H9 (cell line): Measurements from ENCODE around the gene ZFAND3. TPM values are rescaled to one million over a fixed set of nuclear protein-coding genes. Genes with fewer than 3 reads are reported as not detected.

Experiments
- DNase-seq: peaks from one replicate; pipeline ENCODE4 v3.0.0-alpha.2; 2017
- H2AFZ ChIP-seq: one replicate; pipeline ENCODE4 v1.6.1; 2013; ENCODE audit warnings: mild to moderate bottlenecking, low read length, control low read depth, moderate library complexity
- H2AK5ac ChIP-seq: 2 replicates; pipeline ENCODE4 v1.6.1; 2013; ENCODE audit warnings: low read length, control low read depth, mixed read lengths; ENCODE audit not compliant: insufficient read length
- H2BK120ac ChIP-seq: one replicate; pipeline ENCODE4 v1.6.1; 2013; ENCODE audit warnings: low read depth, mild to moderate bottlenecking, low read length, control low read depth, inconsistent platforms; ENCODE audit not compliant: poor library complexity, severe bottlenecking
- H2BK12ac ChIP-seq: 2 replicates; pipeline ENCODE4 v1.6.1; 2013; ENCODE audit warnings: low read length, control low read depth, mixed read lengths, low read depth; ENCODE audit not compliant: insufficient read length
- H2BK15ac ChIP-seq: 2 replicates; pipeline ENCODE4 v1.6.1; 2013; ENCODE audit warnings: low read depth, low read length, control low read depth
- H2BK20ac ChIP-seq: one replicate; pipeline ENCODE4 v1.6.1; 2013; ENCODE audit warnings: low read depth, mild to moderate bottlenecking, low read length, control low read depth, inconsistent platforms; ENCODE audit not compliant: poor library complexity, severe bottlenecking
- H2BK5ac ChIP-seq: 2 replicates; pipeline ENCODE4 v1.6.1; 2013; ENCODE audit warnings: low read length, control low read depth, mixed read lengths; ENCODE audit not compliant: insufficient read length
- H3K14ac ChIP-seq: 2 replicates; pipeline ENCODE4 v1.6.1; 2013; ENCODE audit warnings: low read length, control low read depth; ENCODE audit not compliant: insufficient read depth
- H3K18ac ChIP-seq: 2 replicates; pipeline ENCODE4 v1.6.1; 2013; ENCODE audit warnings: low read depth, mild to moderate bottlenecking, mixed read lengths, low read length, control low read depth; ENCODE audit not compliant: insufficient read length
- H3K23ac ChIP-seq: 2 replicates; pipeline ENCODE4 v1.6.1; 2013; ENCODE audit warnings: low read length, control low read depth, mixed read lengths, low read depth; ENCODE audit not compliant: insufficient read length
- H3K23me2 ChIP-seq: 2 replicates; pipeline ENCODE4 v1.6.1; 2013; ENCODE audit warnings: low read depth, mild to moderate bottlenecking, mixed read lengths, low read length, control low read depth; ENCODE audit not compliant: insufficient read length, poor library complexity, severe bottlenecking
- H3K27ac ChIP-seq: 2 replicates; pipeline ENCODE4 v1.5.1; 2013; ENCODE audit warnings: low read length, control low read depth, mixed read lengths, low read depth; ENCODE audit not compliant: insufficient read length
- H3K27me3 ChIP-seq: 2 replicates; pipeline ENCODE4 v1.6.1; 2013; ENCODE audit warnings: low read length, control low read depth, inconsistent platforms; ENCODE audit not compliant: insufficient read depth
- H3K4ac ChIP-seq: 2 replicates; pipeline ENCODE4 v1.6.1; 2013; ENCODE audit warnings: low read depth, mild to moderate bottlenecking, control low read depth, inconsistent platforms, low read length, moderate library complexity
- H3K4me1 ChIP-seq: 2 replicates; pipeline ENCODE4 v1.6.1; 2013; ENCODE audit warnings: low read length, control low read depth, inconsistent platforms; ENCODE audit not compliant: insufficient read depth
- H3K4me2 ChIP-seq: 2 replicates; pipeline ENCODE4 v1.6.1; 2013; ENCODE audit warnings: low read length, control low read depth, mixed read lengths; ENCODE audit not compliant: insufficient read length, insufficient read depth
- H3K56ac ChIP-seq: 2 replicates; pipeline ENCODE4 v1.6.1; 2013; ENCODE audit warnings: low read depth, mild to moderate bottlenecking, mixed read lengths, low read length, control low read depth; ENCODE audit not compliant: insufficient read length
- H3K79me1 ChIP-seq: 2 replicates; pipeline ENCODE4 v1.6.1; 2013; ENCODE audit warnings: low read depth, mild to moderate bottlenecking, moderate library complexity, low read length, control low read depth, inconsistent platforms; ENCODE audit not compliant: insufficient read depth, poor library complexity, severe bottlenecking
- H3K79me2 ChIP-seq: 2 replicates; pipeline ENCODE4 v1.6.1; 2013; ENCODE audit warnings: low read length, control low read depth, inconsistent platforms; ENCODE audit not compliant: insufficient read depth
- H3K9ac ChIP-seq: 2 replicates; pipeline ENCODE4 v1.6.1; 2013; ENCODE audit warnings: low read length, control low read depth, mixed read lengths; ENCODE audit not compliant: insufficient read length; ENCODE audit errors: extremely low read depth
- H3K9me3 ChIP-seq: one replicate; pipeline ENCODE4 v1.6.1; 2013; ENCODE audit warnings: low read depth, low read length, inconsistent platforms; ENCODE audit not compliant: control insufficient read depth
- H3T11ph ChIP-seq: one replicate; pipeline ENCODE4 v1.6.1; 2013; ENCODE audit warnings: mild to moderate bottlenecking, low read length, control low read depth, inconsistent platforms
- H4K20me1 ChIP-seq: one replicate; pipeline ENCODE4 v1.6.1; 2013; ENCODE audit not compliant: control insufficient read depth, insufficient read length, insufficient read depth
- H4K5ac ChIP-seq: 2 replicates; pipeline ENCODE4 v1.6.1; 2013; ENCODE audit warnings: low read depth, mild to moderate bottlenecking, mixed read lengths, low read length, control low read depth; ENCODE audit not compliant: insufficient read length
- H4K8ac ChIP-seq: replicated peaks from 2 replicates; pipeline ENCODE4 v1.6.1; 2013; ENCODE audit warnings: low read length, control low read depth, mixed read lengths, low read depth; ENCODE audit not compliant: insufficient read length
- H4K91ac ChIP-seq: 2 replicates; pipeline ENCODE4 v1.6.1; 2013; ENCODE audit warnings: low read depth, mild to moderate bottlenecking, moderate library complexity, mixed read lengths, low read length, control low read depth; ENCODE audit not compliant: insufficient read length
- H3K27ac Mint-ChIP-seq, 3 experiments: 2 replicates in 2 of 3; 3 replicates in 1 of 3; pipeline ENCODE4 v1.8.0; 2020 to 2021; ENCODE audit warnings: mixed read lengths in 3 of 3, mild to moderate bottlenecking in 1 of 3, moderate library complexity in 1 of 3
- H3K27me3 Mint-ChIP-seq: 2 replicates; pipeline ENCODE4 v1.8.0; 2021; ENCODE audit warnings: low read depth, mild to moderate bottlenecking, moderate library complexity, mixed read lengths
- H3K36me3 Mint-ChIP-seq, 3 experiments: 2 replicates in 2 of 3; 3 replicates in 1 of 3; pipeline ENCODE4 v1.8.0; 2020 to 2021; ENCODE audit warnings: low read depth in 3 of 3, mixed read lengths in 3 of 3; ENCODE audit not compliant: insufficient read depth in 1 of 3
- H3K4me1 Mint-ChIP-seq, 2 experiments: 2 replicates each; pipeline ENCODE4 v1.8.0; 2020; ENCODE audit warnings: mixed read lengths in 2 of 2
- H3K4me3 Mint-ChIP-seq, 2 experiments: 2 replicates in 1 of 2; 3 replicates in 1 of 2; pipeline ENCODE4 v1.8.0; 2020 to 2021; ENCODE audit warnings: mild to moderate bottlenecking in 2 of 2, mixed read lengths in 2 of 2, moderate library complexity in 1 of 2
- H3K9me3 Mint-ChIP-seq, 2 experiments: 2 replicates in 1 of 2; 3 replicates in 1 of 2; pipeline ENCODE4 v1.8.0; 2020; ENCODE audit warnings: mild to moderate bottlenecking in 2 of 2, mixed read lengths in 2 of 2, moderate library complexity in 1 of 2
- CTCF ChIP-seq: fragments of 200-600 bp; sonication (generic); conservative IDR thresholded peaks from 3 replicates; pipeline ENCODE4 v1.8.0; 2021; ENCODE audit warnings: antibody characterized with exemption, mild to moderate bottlenecking
- WGBS: extraction: QIAGEN DNeasy Blood & Tissue Kit; methylation state at CpG from one replicate; pipeline ENCODE4 v1.1.7; 2013; ENCODE audit warnings: missing lambda C conversion rate, low lambda C conversion rate, mixed read lengths; ENCODE audit not compliant: insufficient read length; ENCODE audit errors: extremely low coverage; 5-methylcytosine and 5-hydroxymethylcytosine counted together
- total RNA-seq: library from RNA; stranded (reverse); gene quantifications from 2 replicates; pipeline ENCODE4 v1.2.1, GENCODE V29; 2021

The ZFAND3 gene
- total RNA-seq, 1 experiment from 2014 or later = 57.7 TPM

GRCh38 chr6:37993596-37993995, 174.1 kb downstream of the ZFAND3 start:
- no peak overlapping the region for H4K8ac ChIP-seq
- H3K14ac ChIP-seq = no peak overlapping the region
- no peak overlapping the region for H2AFZ ChIP-seq
- Mint-ChIP-seq H3K4me1 (peaks cover 31 to 34% of the 10 kb centered on the region in 2 experiments), H3K27me3 (no peaks in the 10 kb centered on the region), H3K9me3 (no peaks in the 10 kb centered on the region), H3K4me3 (no peak overlapping the region), H3K36me3 (no peaks in the 10 kb centered on the region), H3K27ac (no peak overlapping the region)
- no CpG with 5 or more reads among the region's 5 CpGs for WGBS
- no peak overlapping the region for H3T11ph ChIP-seq
- no peak overlapping the region for H2BK15ac ChIP-seq
- H3K27me3 ChIP-seq = no peaks in the 10 kb centered on the region
- H2BK12ac ChIP-seq = no peak overlapping the region
- no peak for TF ChIP-seq CTCF
- no peak overlapping the region for H3K9ac ChIP-seq
- DNase-seq = no peak
- H3K56ac ChIP-seq = no peak overlapping the region
- H2BK20ac ChIP-seq = no peak overlapping the region
- no peak overlapping the region for H3K23ac ChIP-seq
- no peak overlapping the region for H3K4ac ChIP-seq
- no peaks in the 10 kb centered on the region for H3K23me2 ChIP-seq
- H3K79me2 ChIP-seq = no peaks in the 10 kb centered on the region; the same call in 1 of the 2 replicates
- H3K18ac ChIP-seq = no peak overlapping the region
- H3K4me2 ChIP-seq = no peak overlapping the region
- no peak overlapping the region for H2BK120ac ChIP-seq
- H3K4me1 ChIP-seq = no peaks in the 10 kb centered on the region; the same call in 1 of the 2 replicates
- H2AK5ac ChIP-seq = no peak overlapping the region
- no peak overlapping the region for H4K5ac ChIP-seq
- H3K9me3 ChIP-seq = no peaks in the 10 kb centered on the region
- no peak overlapping the region for H2BK5ac ChIP-seq
- H4K91ac ChIP-seq = no peak overlapping the region
- no peak overlapping the region for H3K27ac ChIP-seq
- H4K20me1 ChIP-seq = no peaks in the 10 kb centered on the region
- H3K79me1 ChIP-seq = no peaks in the 10 kb centered on the region
